Measurements from ENCODE around the gene ZNF582. TPM values are rescaled to one million over a fixed set of nuclear protein-coding genes. Genes with fewer than 3 reads are reported as not detected.

Gene ZNF582
- total RNA-seq, 1 donor from 2014 or later, result 4.2 TPM

DNA sequence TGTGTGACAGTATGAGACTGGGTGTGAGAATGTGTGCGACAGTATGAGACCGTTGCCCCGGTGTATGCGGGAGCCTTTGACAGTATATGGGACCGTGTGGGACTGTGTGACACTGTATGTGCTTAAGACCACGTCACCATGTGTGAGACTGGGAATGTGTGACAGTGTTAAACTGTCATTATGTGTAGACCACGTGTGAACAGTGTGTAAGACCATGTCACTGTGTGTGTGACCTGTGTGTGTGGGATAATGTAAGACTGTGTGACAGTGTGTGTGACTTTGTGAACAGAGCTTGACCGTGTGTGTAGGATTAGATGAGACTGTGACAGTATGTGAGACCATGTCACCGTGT, 11.3 kb upstream of the ZNF582 start:
- H3K4me1 Mint-ChIP-seq, result peaks cover 23% of the 10 kb centered on the region
- peaks cover 45% of the 10 kb centered on the region for H3K9me3 Mint-ChIP-seq
- TF ChIP-seq, protein P1, sequence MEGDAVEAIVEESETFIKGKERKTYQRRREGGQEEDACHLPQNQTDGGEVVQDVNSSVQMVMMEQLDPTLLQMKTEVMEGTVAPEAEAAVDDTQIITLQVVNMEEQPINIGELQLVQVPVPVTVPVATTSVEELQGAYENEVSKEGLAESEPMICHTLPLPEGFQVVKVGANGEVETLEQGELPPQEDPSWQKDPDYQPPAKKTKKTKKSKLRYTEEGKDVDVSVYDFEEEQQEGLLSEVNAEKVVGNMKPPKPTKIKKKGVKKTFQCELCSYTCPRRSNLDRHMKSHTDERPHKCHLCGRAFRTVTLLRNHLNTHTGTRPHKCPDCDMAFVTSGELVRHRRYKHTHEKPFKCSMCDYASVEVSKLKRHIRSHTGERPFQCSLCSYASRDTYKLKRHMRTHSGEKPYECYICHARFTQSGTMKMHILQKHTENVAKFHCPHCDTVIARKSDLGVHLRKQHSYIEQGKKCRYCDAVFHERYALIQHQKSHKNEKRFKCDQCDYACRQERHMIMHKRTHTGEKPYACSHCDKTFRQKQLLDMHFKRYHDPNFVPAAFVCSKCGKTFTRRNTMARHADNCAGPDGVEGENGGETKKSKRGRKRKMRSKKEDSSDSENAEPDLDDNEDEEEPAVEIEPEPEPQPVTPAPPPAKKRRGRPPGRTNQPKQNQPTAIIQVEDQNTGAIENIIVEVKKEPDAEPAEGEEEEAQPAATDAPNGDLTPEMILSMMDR (conservative IDR thresholded peaks at IDR 0.05), result no peak
- no peaks in the 10 kb centered on the region for H3K27me3 Mint-ChIP-seq (ENCODE audit: low read depth)
- peaks cover 78% of the 10 kb centered on the region for H3K36me3 Mint-ChIP-seq (ENCODE audit: low read depth)
- H3K27ac Mint-ChIP-seq (ENCODE audit: unreplicated experiment), result peak overlapping the region; percentile 96
- H3K4me3 Mint-ChIP-seq, result peak overlapping the region; percentile 95
- DNase-seq (ENCODE audit: low read depth, low spot score), result no peak

DNA sequence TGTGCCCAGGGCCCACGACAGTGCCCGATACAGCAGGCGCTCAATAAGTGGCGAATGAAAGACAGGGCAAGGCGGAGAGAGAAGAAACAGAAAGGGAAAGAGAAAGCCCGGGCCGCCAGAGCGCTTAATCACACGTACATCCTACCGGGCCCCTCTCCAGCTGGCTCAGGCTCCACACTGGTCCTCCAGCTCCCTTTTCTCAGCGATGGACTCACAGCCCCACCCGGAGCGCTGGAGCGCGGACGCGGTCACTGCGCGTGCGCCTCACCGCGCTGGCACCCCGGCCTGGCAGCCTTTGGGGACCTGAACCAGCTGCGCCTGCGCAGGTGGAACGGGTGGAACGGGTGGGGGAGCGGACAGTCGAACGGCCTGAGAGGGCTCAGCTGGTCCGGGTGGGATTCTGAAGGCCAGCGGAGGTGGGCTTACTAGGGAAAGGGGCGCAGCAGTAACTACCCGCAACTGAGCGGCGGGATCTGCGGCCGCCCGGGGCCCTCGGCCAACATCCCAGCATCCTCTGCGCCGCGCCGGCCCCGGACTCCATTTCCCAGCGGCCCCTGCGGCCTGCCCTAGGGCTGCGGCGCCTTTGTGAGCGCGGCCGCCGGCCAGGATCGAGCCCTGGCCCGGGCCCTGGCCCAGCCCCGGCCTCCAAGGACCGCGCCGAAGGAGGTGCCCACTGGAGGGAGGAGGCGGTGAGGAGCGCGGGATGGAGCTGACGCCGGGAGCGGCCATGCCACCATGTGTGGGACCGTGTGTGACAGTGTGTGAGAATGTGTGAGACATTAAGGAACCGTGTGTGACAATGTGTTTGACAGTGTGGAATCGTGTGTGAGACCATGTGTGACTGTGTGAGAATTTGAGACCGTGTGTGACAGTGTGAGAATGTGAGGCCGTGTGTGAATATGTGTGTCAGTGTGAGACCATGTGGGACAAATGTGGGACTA, 10.7 kb upstream of the ZNF582 start, which contains the start of gene ZNF583:
ZNF583 (plus strand) TSS at position 569 of the 941 bp plus-strand sequence. CDS start 2,783 bp downstream, outside the sequence.
- TF ChIP-seq, protein P1 (conservative IDR thresholded peaks at IDR 0.05), result no peak
- peak within 1 kb of the TSS; percentile 96 for H3K27ac Mint-ChIP-seq (ENCODE audit: unreplicated experiment)
- peaks cover 49% of the 10 kb centered on the region for H3K9me3 Mint-ChIP-seq
- peak; percentile 83 for DNase-seq (ENCODE audit: low read depth, low spot score)
- peaks cover 23% of the 10 kb centered on the region for H3K4me1 Mint-ChIP-seq
- H3K4me3 Mint-ChIP-seq, result peak within 1 kb of the TSS; percentile 95
- H3K36me3 Mint-ChIP-seq (ENCODE audit: low read depth), result peaks cover 79% of the 10 kb centered on the region
- no peaks in the 10 kb centered on the region for H3K27me3 Mint-ChIP-seq (ENCODE audit: low read depth)

DNA sequence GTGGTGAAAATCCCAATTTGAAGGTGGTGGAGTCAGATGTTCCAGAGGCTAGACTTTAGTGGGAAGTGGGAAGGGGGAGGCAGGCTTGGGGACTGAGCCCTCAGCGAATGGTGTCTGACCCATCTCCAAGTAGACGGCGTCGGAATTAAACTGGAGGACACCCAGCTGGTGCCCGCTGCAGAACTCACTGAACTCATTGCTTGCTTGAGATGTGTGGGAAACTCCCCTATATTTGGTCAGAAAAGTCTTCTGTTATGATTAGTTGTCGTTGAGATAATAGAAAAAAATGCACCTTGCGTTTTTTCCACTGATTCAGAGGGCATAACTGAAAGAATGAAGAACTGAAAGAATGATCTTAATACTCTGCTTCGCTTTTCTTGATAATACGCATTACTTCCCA, 9.9 kb upstream of the ZNF582 start:
- Mint-ChIP-seq H3K27me3 (ENCODE audit: low read depth) (no peaks in the 10 kb centered on the region), H3K9me3 (peaks cover 48% of the 10 kb centered on the region), H3K4me3 (peak overlapping the region; percentile 95), H3K4me1 (peaks cover 23% of the 10 kb centered on the region), H3K36me3 (ENCODE audit: low read depth) (peaks cover 78% of the 10 kb centered on the region), H3K27ac (ENCODE audit: unreplicated experiment) (peak overlapping the region; percentile 93)
- TF ChIP-seq, protein P1 (conservative IDR thresholded peaks at IDR 0.05), result no peak
- DNase-seq (ENCODE audit: low read depth, low spot score), result no peak

DNA sequence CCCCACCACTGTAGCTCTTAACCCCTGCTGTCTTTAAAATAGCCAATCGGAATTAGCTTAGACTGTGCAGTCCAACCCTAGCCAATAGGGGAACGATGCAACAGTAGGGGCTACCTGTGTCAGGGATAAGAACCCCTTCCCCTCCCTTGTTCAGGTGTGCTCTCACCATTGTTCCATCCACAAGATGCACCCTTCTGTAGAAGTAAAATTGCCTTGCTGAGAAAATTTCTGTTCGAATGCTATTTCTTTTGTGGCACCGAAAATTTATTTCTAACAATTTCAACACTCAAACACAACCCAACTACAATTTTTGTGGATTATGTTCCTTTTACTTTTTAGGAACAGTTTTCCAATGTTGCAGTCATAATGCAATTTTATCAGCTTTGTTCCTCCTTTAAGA, 7.2 kb upstream of the ZNF582 start:
- Mint-ChIP-seq H3K4me3 (peak overlapping the region; percentile 54), H3K36me3 (ENCODE audit: low read depth) (peaks cover 69% of the 10 kb centered on the region), H3K9me3 (peaks cover 41% of the 10 kb centered on the region), H3K27me3 (ENCODE audit: low read depth) (no peaks in the 10 kb centered on the region), H3K4me1 (peaks cover 23% of the 10 kb centered on the region), H3K27ac (ENCODE audit: unreplicated experiment) (no peak overlapping the region)
- TF ChIP-seq, protein P1 (conservative IDR thresholded peaks at IDR 0.05), result no peak
- DNase-seq (ENCODE audit: low read depth, low spot score), result no peak

DNA sequence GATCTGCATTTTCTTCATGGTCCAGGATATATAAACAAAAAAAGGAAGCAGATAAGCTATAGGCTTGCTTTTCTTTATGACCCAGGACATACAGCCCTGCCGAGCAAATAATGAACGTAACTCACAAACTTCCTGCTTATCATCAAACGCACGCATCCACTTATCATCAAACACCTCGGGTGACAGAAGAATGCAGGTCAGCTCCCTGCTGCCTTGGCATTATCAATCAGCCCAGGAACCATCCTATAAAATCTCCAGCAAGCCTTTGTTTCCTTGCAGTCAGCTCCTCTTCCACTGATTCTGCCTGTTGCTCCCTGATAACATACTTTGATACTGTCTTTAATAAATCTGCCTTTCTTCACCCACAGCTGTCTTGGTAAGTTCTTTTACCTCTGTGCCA, 5.5 kb upstream of the ZNF582 start:
- Mint-ChIP-seq H3K4me1 (peaks cover 9% of the 10 kb centered on the region), H3K9me3 (peaks cover 40% of the 10 kb centered on the region), H3K36me3 (ENCODE audit: low read depth) (peaks cover 71% of the 10 kb centered on the region), H3K27ac (ENCODE audit: unreplicated experiment) (no peak overlapping the region), H3K27me3 (ENCODE audit: low read depth) (no peaks in the 10 kb centered on the region), H3K4me3 (peak overlapping the region; percentile 62)
- TF ChIP-seq, protein P1 (conservative IDR thresholded peaks at IDR 0.05), result no peak
- DNase-seq (ENCODE audit: low read depth, low spot score), result no peak

Data from neural crest cell (in vitro differentiated cells).